ENCODE data around the gene B4GALT1. TPM values are rescaled to one million over a fixed set of nuclear protein-coding genes. Genes with fewer than 3 reads are reported as not detected.

The B4GALT1 gene
- total and polyA plus RNA-seq, 7 donors, result 20.3 to 107 (median 25.5) TPM

DNA sequence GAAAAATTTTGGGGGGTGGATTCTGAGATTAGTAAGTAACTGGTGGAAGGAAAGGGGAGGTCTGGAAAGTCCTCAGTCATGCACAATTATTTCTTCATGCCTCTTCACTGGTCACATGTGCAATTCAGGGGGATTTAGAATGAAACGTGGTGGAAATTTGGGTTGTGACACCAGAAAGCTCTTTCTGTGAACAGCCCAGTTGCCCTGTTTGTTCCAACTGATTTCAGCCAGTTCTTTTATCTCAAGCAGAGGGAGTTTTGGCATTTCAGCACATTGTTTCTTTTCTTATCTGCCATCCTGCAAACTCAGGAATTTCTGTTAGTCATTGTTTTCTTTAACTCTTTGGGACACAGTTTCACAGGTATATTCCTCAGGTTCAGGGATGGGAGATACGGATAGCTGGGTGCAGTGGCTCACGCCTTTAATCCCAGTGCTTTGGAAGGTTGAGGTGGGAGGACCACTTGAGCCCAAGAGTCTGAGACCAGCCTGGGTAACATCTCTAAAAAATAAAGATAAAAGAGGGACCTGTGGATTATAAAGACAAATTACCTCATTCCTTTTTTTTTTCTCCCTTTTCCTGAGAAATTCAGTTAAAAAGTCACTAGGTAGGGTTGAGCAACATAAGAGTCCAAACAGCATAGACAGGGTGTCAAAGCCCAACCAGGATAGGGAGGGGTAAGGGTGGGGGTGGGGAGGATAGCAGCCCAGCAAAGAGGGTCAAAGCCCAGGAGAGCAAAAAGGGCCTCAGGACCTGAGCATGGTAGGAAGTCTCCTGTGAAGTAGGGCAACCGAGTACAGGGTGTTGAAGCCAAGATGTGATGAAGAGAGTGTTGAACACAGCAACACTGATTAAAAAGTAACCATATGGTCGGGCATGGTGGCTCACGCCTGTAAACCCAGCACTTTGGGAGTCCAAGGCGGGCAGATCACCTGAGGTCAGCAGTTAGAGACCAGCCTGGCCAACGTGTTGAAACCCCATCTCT is 5.4 kb upstream of the B4GALT1 start:
- TF ChIP-seq EP300 (IDR thresholded peaks at IDR 0.05) (no peak), POLR2A (IDR thresholded peaks at IDR 0.05) (no peak), POLR2AphosphoS5 (IDR thresholded peaks at IDR 0.05) (no peak)
- TF ChIP-seq, protein P1, sequence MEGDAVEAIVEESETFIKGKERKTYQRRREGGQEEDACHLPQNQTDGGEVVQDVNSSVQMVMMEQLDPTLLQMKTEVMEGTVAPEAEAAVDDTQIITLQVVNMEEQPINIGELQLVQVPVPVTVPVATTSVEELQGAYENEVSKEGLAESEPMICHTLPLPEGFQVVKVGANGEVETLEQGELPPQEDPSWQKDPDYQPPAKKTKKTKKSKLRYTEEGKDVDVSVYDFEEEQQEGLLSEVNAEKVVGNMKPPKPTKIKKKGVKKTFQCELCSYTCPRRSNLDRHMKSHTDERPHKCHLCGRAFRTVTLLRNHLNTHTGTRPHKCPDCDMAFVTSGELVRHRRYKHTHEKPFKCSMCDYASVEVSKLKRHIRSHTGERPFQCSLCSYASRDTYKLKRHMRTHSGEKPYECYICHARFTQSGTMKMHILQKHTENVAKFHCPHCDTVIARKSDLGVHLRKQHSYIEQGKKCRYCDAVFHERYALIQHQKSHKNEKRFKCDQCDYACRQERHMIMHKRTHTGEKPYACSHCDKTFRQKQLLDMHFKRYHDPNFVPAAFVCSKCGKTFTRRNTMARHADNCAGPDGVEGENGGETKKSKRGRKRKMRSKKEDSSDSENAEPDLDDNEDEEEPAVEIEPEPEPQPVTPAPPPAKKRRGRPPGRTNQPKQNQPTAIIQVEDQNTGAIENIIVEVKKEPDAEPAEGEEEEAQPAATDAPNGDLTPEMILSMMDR (IDR thresholded peaks at IDR 0.05), result no peak
- intact Hi-C loops (cut with DNase I), result no loop called here
- 88 to 90% methylated on average over 8 of the region's 8 CpGs for WGBS, 2 donors
- no peak overlapping the region for H3K27ac ChIP-seq
- DNase-seq, result no peak
- no peaks in the 10 kb centered on the region for H3K36me3 ChIP-seq
- H3K4me1 ChIP-seq, result peaks cover 0 to 10% (median 8%) of the 10 kb centered on the region in 4 donors
- H3K4me3 ChIP-seq, result no peak overlapping the region
- no peaks in the 10 kb centered on the region for H3K9me3 ChIP-seq
- no peaks in the 10 kb centered on the region for H3K27me3 ChIP-seq

DNA sequence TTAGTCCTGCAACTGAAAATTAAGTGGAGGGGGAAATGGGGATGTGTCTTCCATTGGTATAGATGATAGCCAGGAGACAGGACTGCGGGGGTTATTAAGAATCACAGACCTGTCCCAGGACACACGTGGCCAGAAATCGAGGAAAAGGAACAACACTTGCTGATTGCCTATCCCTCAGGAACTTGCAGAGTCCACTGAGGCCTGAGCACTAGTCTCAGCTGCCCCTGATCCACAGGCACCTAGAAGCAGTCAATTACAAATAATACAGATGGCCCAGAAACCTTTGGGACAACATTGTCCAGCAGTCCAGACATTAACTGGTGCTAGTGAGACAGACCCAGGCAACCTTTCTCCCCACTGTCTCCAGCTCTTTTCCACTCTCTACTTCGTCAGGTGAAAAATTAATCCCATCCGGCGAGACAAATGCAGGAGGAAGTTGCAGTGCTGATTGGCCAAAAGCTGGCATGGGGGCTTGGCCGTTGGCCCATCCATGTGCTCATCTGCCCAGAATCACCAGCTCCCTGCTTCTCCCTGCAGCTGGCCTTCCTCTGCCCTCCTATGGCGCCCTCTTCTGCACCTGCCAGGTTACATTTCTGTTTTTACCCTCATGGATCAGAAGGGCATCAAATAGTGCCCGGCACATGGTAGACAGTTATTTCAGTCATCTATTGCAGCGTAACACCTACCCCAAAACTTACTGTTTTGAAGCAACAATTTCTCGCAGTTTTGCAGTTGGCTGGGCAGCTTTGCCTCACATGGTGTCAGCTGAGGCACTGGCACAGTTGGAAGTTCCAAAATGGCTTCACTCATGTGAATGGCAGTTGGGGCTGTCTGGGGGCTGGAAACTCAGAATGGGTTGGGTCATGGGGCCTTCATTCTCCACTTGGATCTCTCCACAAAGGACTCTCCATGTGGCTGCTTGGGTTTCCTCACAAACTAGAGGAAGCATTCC is 3.6 kb upstream of the B4GALT1 start:
- no peak overlapping the region for H3K4me3 ChIP-seq
- no peak overlapping the region for H3K27ac ChIP-seq
- peak; percentile 80 for DNase-seq
- H3K4me1 ChIP-seq, result peaks cover 0 to 14% (median 11%) of the 10 kb centered on the region in 4 donors
- intact Hi-C loops (cut with DNase I), result no loop called here
- TF ChIP-seq, protein P1 (IDR thresholded peaks at IDR 0.05), result peak in 1 of 4 experiments; percentile 11
- TF ChIP-seq POLR2A (IDR thresholded peaks at IDR 0.05) (no peak), POLR2AphosphoS5 (IDR thresholded peaks at IDR 0.05) (no peak), EP300 (IDR thresholded peaks at IDR 0.05) (no peak)
- 52 to 69% methylated on average over 11 of the region's 11 CpGs for WGBS, 2 donors
- H3K27me3 ChIP-seq, result no peaks in the 10 kb centered on the region
- H3K36me3 ChIP-seq, result no peaks in the 10 kb centered on the region
- H3K9me3 ChIP-seq, result no peaks in the 10 kb centered on the region

DNA sequence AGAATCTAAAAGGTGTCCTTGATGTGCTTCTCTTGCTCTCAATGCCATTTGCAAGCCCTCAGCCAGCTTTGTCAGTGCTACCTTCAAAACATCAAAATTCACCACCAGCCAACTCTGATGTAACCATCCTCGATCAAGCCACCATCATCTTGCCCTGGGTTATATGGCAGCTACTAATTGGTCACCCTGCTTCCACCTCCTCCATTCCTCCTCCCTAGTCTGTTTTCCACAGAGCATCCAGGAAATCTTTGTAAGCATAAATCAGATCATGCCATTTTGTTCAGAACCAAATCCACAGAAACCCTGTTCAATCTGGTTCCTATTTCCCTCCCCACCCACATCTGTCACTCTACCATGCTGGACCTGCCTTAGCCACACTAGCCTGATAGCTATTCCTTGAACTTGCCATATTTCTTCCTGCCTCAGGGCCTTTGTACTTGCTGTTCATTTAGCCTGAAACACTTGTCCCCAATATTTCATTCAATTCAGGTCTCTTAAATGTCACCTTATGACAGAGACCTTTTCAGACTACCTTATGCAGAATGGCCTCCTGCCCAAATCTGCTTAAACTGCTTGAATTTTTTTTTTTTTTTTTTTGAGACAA is 1.9 kb upstream of the B4GALT1 start:
- Histone ChIP-seq H3K4me3 (no peak overlapping the region), H3K4me1 (peaks cover 0 to 30% (median 27%) of the 10 kb centered on the region in 4 donors), H3K36me3 (no peaks in the 10 kb centered on the region), H3K27ac (peak overlapping the region in 1 of 4 donors; percentile 88), H3K9me3 (no peaks in the 10 kb centered on the region), H3K27me3 (no peaks in the 10 kb centered on the region)
- WGBS, 2 donors, result 93 to 95% methylated on average over 1 of the region's 1 CpG
- TF ChIP-seq POLR2A (IDR thresholded peaks at IDR 0.05), result no peak
- TF ChIP-seq EP300 (IDR thresholded peaks at IDR 0.05), result no peak
- TF ChIP-seq, protein P1 (IDR thresholded peaks at IDR 0.05), result no peak
- TF ChIP-seq POLR2AphosphoS5 (IDR thresholded peaks at IDR 0.05), result no peak
- intact Hi-C loops (cut with DNase I), result loop anchor here (5.0 to 10.0 kb wide), 2 partner anchors 92 to 594 kb away; partner anchors contain the start of genes NDUFB6 and SMU1
- DNase-seq, result no peak

DNA sequence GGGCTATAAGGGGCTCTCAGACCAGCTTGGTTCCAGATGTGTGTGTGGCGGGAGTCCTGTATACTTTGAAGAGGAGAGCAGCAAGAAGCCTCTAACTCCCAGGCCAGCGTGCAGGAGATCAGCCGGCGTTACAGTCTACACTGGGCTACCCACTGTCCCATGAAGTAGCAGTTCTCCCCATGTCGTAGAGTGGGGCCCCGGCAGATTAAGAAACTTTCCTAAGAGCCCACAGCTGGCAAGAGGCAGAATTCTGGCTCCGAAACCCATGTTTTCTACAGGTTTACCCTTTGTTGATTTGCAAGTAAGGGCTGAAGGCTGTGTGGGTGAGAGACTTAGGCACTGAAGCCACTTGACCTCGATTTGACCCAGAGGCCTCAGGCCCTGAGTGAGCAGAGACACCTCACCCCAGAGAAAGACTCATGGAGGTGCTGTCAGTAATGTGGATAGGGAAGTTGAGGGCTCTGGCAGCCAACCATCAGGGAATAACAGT is 881 bp upstream of the B4GALT1 start:
- TF ChIP-seq EP300 (IDR thresholded peaks at IDR 0.05), result no peak
- TF ChIP-seq, protein P1 (IDR thresholded peaks at IDR 0.05), result no peak
- intact Hi-C loops (cut with DNase I), result loop anchor here (1.0 to 10.0 kb wide), 3 partner anchors 30 to 593 kb away; partner anchors contain the start of genes NDUFB6 and SMU1
- 45 to 61% methylated on average over 8 of the region's 8 CpGs for WGBS, 2 donors

More for the DNA sequence above, 881 bp upstream of the B4GALT1 start:
- H3K4me3 ChIP-seq, result peak overlapping the region; percentile 46 to 98 (median 72)
- peak overlapping the region; percentile 83 to 98 (median 92) for H3K27ac ChIP-seq
- peak; percentile 80 for DNase-seq
- H3K36me3 ChIP-seq, result no peaks in the 10 kb centered on the region
- peaks cover 0 to 41% (median 37%) of the 10 kb centered on the region in 4 donors for H3K4me1 ChIP-seq
- no peaks in the 10 kb centered on the region for H3K27me3 ChIP-seq
- no peaks in the 10 kb centered on the region for H3K9me3 ChIP-seq

Data from sigmoid colon (tissue), 7 donors.